Measurements from ENCODE around the gene ALDH1L1.

GRCh38 chr3:126137490-126138130, 42.8 kb downstream of the ALDH1L1 start:
- TF ChIP-seq CTCF (IDR thresholded peaks at IDR 0.05; ENCODE audit: low read depth, low read length), result no peak
- no peak for TF ChIP-seq POLR2A (IDR thresholded peaks at IDR 0.05; ENCODE audit: extremely low read depth, insufficient read length)
- TF ChIP-seq MAX (IDR thresholded peaks at IDR 0.05; ENCODE audit: low read depth, low read length), result no peak

Data from NB4 (cell line).